Karpas-422 (cell line): ENCODE measurements around the gene EXOSC5. TPM values are rescaled to one million over a fixed set of nuclear protein-coding genes. Genes with fewer than 3 reads are reported as not detected.

Source experiments
- DNase-seq: peaks from one replicate; pipeline ENCODE4 v3.0.0-alpha.2; 2015
- H2AFZ ChIP-seq: fragments of 200-600 bp; sonication (generic); 2 replicates; pipeline ENCODE4 v1.6.1; 2014; ENCODE audit warnings: antibody characterized with exemption, low read length, mixed read lengths
- H3K27ac ChIP-seq: fragments of 200-600 bp; sonication (generic); 2 replicates; pipeline ENCODE4 v1.5.1; 2014; ENCODE audit warnings: mild to moderate bottlenecking, low read length, moderate library complexity
- H3K27me3 ChIP-seq: fragments of 200-600 bp; sonication (generic); 2 replicates; pipeline ENCODE4 v1.6.1; 2014; ENCODE audit warnings: low read length, mixed read lengths
- H3K36me3 ChIP-seq: fragments of 200-600 bp; sonication (generic); 2 replicates; pipeline ENCODE4 v1.6.1; 2014; ENCODE audit warnings: low read length, mixed read lengths; ENCODE audit not compliant: insufficient read depth
- H3K4me1 ChIP-seq: fragments of 200-600 bp; sonication (generic); 2 replicates; pipeline ENCODE4 v1.6.1; 2014; ENCODE audit warnings: mild to moderate bottlenecking, low read length, mixed read lengths
- H3K4me2 ChIP-seq: fragments of 200-600 bp; sonication (generic); 2 replicates; pipeline ENCODE4 v1.6.1; 2014; ENCODE audit warnings: low read length, low read depth, mild to moderate bottlenecking; ENCODE audit not compliant: poor library complexity, severe bottlenecking
- H3K4me3 ChIP-seq: fragments of 200-600 bp; sonication (generic); 2 replicates; pipeline ENCODE4 v1.5.1; 2014; ENCODE audit warnings: mild to moderate bottlenecking, antibody characterized with exemption, low read length, mixed read lengths
- H3K79me2 ChIP-seq: fragments of 200-600 bp; sonication (generic); 2 replicates; pipeline ENCODE4 v1.6.1; 2014; ENCODE audit warnings: mild to moderate bottlenecking, low read length, mixed read lengths
- H3K9ac ChIP-seq: fragments of 200-600 bp; sonication (generic); 2 replicates; pipeline ENCODE4 v1.6.0; 2014; ENCODE audit warnings: low read length
- H3K9me2 ChIP-seq: fragments of 200-600 bp; sonication (generic), shearing (Covaris generic); replicated peaks from 2 replicates; pipeline ENCODE4 v1.6.0; 2014; ENCODE audit warnings: mild to moderate bottlenecking, low read length, moderate library complexity; ENCODE audit not compliant: insufficient read depth
- H3K9me3 ChIP-seq: fragments of 300-700, 200-600 bp; sonication (generic); 2 replicates; pipeline ENCODE4 v1.6.1; 2014; ENCODE audit warnings: low read length, mixed read lengths
- H4K20me1 ChIP-seq: fragments of 200-600 bp; sonication (generic); 2 replicates; pipeline ENCODE4 v1.6.1; 2014; ENCODE audit warnings: mild to moderate bottlenecking, antibody characterized with exemption, low read length, low read depth; ENCODE audit not compliant: insufficient read depth
- total RNA-seq: library from RNA; depleted of rRNA; stranded (reverse); fragments of >200 nt; shearing (Covaris generic); gene quantifications from 2 replicates; pipeline ENCODE4 v1.2.3, GENCODE V29; 2014; ENCODE audit warnings: low replicate concordance; rRNA removed

EXOSC5 gene
- 67.6 and 74.7 TPM in 2 replicates for total RNA-seq

DNA sequence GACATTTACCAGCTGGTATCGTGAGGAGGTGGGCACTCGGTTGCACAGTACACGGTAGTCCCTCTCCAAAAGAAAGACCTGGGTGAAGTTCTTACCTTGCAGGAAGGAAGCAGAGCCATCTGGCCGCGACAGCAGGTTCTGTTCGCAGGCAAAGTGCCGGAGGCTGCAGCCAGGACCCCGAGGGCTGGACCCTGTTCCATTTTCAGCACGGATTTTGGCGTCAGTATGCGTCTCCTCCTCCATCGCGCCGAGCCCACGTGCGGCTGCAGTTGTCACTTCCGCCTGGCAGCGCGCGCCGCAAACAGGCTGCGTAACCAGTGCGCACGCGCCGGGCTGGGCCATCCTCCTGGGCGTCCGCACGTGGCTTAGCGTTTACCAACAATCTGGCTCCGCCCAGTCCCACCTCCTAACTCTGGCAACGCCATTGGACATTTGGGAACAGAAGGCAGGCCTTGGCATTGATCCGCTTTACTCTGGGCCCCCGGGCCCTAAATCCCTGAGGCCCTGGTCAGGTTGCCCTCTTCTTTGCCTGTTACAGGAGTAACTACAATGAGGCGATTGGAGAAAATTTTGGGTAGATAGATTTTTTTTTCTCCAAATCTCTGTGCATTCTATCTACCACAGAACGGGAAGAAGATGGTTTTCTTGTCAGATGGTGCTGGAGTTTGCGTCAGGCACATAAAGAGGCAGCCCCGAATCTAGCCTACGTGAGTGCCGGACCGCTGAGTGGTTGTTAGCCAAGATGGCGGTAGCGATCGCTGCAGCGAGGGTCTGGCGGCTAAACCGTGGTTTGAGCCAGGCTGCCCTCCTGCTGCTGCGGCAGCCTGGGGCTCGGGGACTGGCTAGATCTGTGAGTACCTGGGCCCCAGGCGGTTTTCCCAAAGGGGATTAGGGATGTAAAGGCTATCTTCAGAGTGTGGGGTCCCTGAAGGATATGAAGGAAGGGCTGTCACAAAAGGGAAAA, at the start of gene EXOSC5, which contains the start of gene BCKDHA:
Gene EXOSC5, minus strand, starts transcription at position 274 of the 964 bp plus-strand sequence. Its CDS starts 31 bp downstream, at position 243.
Gene BCKDHA, plus strand, starts transcription at position 733 of the 964 bp plus-strand sequence. Its CDS starts 10 bp downstream, at position 743.
- H3K36me3 ChIP-seq, result no peaks in the 10 kb centered on the region; the same call in 1 of the 2 replicates
- H3K4me3 ChIP-seq, result peak within 1 kb of the TSS; percentile 99
- H3K27ac ChIP-seq, result peak within 1 kb of the TSS; percentile 87
- peak within 1 kb of the TSS; percentile 68 for H2AFZ ChIP-seq
- 0 out of 2 replicates have a peak, but pooled peaks cover 8% of the 10 kb centered on the region for H4K20me1 ChIP-seq
- DNase-seq, result peak; percentile 100
- H3K79me2 ChIP-seq, result peaks cover 78% of the 10 kb centered on the region
- no peaks in the 10 kb centered on the region for H3K9me2 ChIP-seq
- peak within 1 kb of the TSS; percentile 97 for H3K9ac ChIP-seq
- no peaks in the 10 kb centered on the region for H3K27me3 ChIP-seq
- H3K9me3 ChIP-seq, result no peaks in the 10 kb centered on the region
- peaks cover 28% of the 10 kb centered on the region for H3K4me1 ChIP-seq
- peak within 1 kb of the TSS; percentile 87 for H3K4me2 ChIP-seq

DNA sequence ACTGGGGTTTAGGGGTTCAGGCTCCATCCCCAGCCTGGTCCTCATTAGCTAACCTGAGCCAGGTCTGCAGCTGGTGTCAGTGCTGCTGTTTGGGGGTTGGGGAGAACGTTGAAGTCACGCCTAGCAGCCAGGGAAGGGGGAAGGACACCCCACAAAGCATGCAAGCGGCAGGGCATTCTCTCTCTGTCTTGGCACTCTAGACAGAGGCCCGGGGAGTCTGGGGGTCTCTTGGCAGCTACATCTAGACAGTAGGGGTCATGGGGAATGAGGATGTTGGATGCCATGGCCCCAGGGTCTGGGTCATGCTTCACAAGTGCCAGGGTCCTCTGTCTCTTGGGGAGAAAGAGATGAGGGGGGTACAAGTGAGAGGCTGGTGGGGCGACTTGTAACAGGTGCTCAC, 48.4 kb upstream of the EXOSC5 start:
- 0 out of 2 replicates have a peak, but pooled peaks cover 2% of the 10 kb centered on the region for H4K20me1 ChIP-seq
- no peaks in the 10 kb centered on the region for H3K79me2 ChIP-seq
- no peaks in the 10 kb centered on the region for H3K9me2 ChIP-seq
- no peak overlapping the region for H3K4me3 ChIP-seq
- DNase-seq, result no peak
- H3K9me3 ChIP-seq, result no peaks in the 10 kb centered on the region
- H3K27ac ChIP-seq, result no peak overlapping the region
- H3K4me2 ChIP-seq, result no peak overlapping the region
- H3K9ac ChIP-seq, result no peak overlapping the region
- H3K36me3 ChIP-seq, result no peaks in the 10 kb centered on the region
- no peaks in the 10 kb centered on the region for H3K27me3 ChIP-seq
- H3K4me1 ChIP-seq, result peaks cover 23% of the 10 kb centered on the region
- no peak overlapping the region for H2AFZ ChIP-seq

DNA sequence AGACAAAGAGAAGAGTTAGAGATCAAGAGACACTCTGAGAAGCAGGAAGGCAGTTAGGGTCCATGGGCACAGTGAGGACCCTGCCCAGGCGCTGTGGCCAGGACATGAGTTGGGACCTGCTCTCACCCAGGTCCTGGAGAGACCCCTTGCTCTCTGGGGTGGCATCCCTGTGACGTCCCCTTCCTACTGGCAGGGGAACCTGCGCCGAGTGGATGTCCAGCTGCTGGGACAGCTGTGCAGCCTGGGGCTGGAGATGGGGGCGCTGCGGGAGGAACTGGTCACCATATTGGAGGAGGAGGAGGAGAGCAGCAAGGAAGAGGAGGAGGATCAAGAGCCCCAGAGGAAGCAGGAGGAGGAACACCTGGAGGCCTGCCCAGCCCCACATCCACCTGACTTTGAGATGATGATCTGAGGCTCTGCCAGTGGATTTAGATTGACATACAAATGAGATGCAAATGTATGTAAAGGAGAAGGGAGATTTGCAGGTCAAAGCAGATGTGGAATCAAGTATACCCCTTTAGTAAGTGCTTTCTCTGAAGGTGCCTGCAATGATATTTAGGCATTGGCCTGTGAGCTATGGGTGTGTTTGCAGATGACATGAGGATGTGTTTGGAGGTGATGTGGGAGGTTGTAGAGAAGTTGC, 46.8 kb upstream of the EXOSC5 start:
- Histone ChIP-seq H3K9me2 (no peaks in the 10 kb centered on the region), H3K27ac (no peak overlapping the region), H2AFZ (no peak overlapping the region), H3K79me2 (peaks cover 4% of the 10 kb centered on the region), H3K9me3 (no peaks in the 10 kb centered on the region), H3K4me3 (no peak overlapping the region), H3K27me3 (no peaks in the 10 kb centered on the region), H3K4me1 (peaks cover 21% of the 10 kb centered on the region), H4K20me1 (0 out of 2 replicates have a peak, but pooled peaks cover 2% of the 10 kb centered on the region), H3K9ac (no peak overlapping the region), H3K4me2 (peak overlapping the region; percentile 29), H3K36me3 (no peaks in the 10 kb centered on the region)
- DNase-seq, result peak; percentile 55

DNA sequence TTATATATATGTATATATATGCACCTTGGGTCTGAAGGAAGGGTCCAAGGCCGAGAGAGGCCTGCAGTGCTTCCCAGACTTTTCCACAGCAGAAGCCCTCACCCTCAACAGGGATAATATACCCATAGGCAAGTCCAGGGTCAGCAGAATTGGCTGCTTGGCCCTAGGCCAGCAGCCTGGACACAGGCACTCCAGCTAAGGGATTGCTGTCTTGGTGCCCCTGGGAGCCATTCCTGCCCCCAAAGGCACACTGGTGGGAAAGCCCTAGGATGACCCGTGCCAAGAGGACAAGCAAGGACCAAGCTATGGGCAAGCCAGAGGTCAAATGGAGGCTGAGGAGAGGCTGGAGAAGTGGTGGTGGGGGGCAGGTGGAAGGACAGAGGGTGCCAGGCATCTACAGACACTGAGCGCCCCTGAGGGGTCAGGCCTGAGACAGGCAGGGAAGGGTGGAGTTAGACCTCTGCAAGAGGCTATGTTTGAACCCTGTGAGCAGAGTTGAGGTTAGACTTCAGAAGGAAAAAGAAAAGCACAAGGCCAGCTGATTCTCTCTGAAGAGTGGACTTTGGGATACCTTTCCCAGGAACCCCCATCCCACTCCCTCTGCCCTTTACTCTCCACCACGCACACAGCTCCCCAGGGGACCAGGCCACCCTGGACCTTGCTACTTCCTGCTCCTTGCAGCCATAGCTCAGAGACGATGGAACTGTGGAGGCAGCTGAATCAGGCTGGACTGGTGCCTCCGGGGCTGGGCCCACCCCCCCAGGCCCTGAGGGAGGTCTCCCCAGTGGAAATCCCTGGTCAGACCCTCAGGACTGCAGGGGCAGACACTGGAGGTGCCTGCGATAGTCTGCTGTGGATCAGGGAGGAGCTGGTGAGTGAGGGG, 45.6 kb upstream of the EXOSC5 start, which contains the start of gene ERICH4:
Gene ERICH4, plus strand, starts transcription at position 684 of the 883 bp plus-strand sequence. Its CDS starts 14 bp downstream, at position 698.
- Histone ChIP-seq H3K4me2 (peak within 1 kb of the TSS; percentile 29), H2AFZ (no peak within 1 kb of the TSS), H3K79me2 (peaks cover 17% of the 10 kb centered on the region), H3K27me3 (no peaks in the 10 kb centered on the region), H3K36me3 (no peaks in the 10 kb centered on the region), H3K9ac (no peak within 1 kb of the TSS), H3K4me1 (peaks cover 27% of the 10 kb centered on the region), H3K27ac (no peak within 1 kb of the TSS), H3K9me3 (no peaks in the 10 kb centered on the region), H3K4me3 (no peak within 1 kb of the TSS), H3K9me2 (no peaks in the 10 kb centered on the region), H4K20me1 (no peaks in the 10 kb centered on the region)
- DNase-seq, result no peak

GRCh38 chr19:41441321-41441945, 44.3 kb upstream of the EXOSC5 start:
- no peak overlapping the region for H3K27ac ChIP-seq
- peaks cover 27% of the 10 kb centered on the region for H3K4me1 ChIP-seq
- H3K36me3 ChIP-seq, result no peaks in the 10 kb centered on the region
- DNase-seq, result no peak
- peaks cover 18% of the 10 kb centered on the region for H3K79me2 ChIP-seq
- H3K9ac ChIP-seq, result no peak overlapping the region
- no peaks in the 10 kb centered on the region for H4K20me1 ChIP-seq
- no peaks in the 10 kb centered on the region for H3K9me2 ChIP-seq
- no peak overlapping the region for H3K4me2 ChIP-seq
- no peaks in the 10 kb centered on the region for H3K9me3 ChIP-seq
- no peaks in the 10 kb centered on the region for H3K27me3 ChIP-seq
- H2AFZ ChIP-seq, result no peak overlapping the region
- H3K4me3 ChIP-seq, result no peak overlapping the region

DNA sequence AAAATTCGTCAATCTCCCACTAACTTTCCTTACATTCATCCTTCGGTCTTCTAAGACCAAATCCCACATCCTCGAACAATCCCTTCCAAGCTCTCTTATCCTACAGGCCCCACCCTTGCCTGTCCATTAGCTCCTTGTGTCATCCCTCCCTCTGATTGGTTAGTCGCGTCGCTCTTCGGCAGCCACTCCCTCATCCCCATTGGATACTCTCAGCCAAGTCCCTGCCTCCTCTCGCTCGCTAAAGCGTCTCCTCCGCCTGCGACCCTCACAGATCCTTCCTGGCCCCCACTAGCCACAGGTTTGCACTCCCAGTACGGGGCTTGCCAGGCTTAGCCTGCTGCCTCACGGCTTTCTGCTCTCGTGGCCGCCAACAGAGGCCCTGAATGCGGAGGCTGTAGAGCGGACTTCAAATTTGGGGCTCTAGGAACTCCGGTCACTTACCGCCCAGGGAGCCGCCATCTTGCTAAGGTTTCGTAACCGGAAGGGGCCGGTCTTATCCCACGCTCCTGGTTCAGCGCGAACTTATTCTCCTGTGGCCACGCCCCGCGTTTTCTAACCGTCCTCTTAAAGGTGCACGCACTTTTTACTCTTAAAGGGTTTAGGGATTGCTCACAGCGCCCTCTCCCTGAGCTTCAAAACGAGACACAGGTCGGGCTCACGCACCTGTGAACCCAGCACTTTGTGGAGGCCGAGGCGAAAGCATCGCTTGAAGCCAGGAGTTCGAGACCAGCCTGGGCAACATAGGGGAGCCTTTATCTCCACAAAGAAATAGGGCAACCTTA, 42.5 kb upstream of the EXOSC5 start, which contains the start of gene DMAC2:
Gene DMAC2, minus strand, starts transcription at position 472 of the 782 bp plus-strand sequence. Its CDS starts 13 bp downstream, at position 459.
- Histone ChIP-seq H3K4me2 (peak within 1 kb of the TSS; percentile 85), H3K36me3 (no peaks in the 10 kb centered on the region), H3K4me1 (peaks cover 27% of the 10 kb centered on the region), H3K4me3 (peak within 1 kb of the TSS; percentile 86), H3K9me3 (no peaks in the 10 kb centered on the region), H3K79me2 (peaks cover 18% of the 10 kb centered on the region), H2AFZ (peak within 1 kb of the TSS; percentile 74; the same call in 1 of the 2 replicates), H3K27me3 (no peaks in the 10 kb centered on the region), H3K9me2 (no peaks in the 10 kb centered on the region), H3K9ac (peak within 1 kb of the TSS; percentile 79), H4K20me1 (no peaks in the 10 kb centered on the region), H3K27ac (0 out of 2 replicates have a peak within 1 kb of the TSS, but pooled peaks have one; percentile 41)
- peak; percentile 99 for DNase-seq
